GM13976 (cell line): Measurements from ENCODE around the gene AKAP13.

Source experiments
- DNase-seq: peaks from one replicate; pipeline ENCODE4 v3.0.0; 2012; ENCODE audit warnings: low spot score
- in situ Hi-C: fragments of 300-500 bp; cut with MboI; formaldehyde crosslinking; loops from one replicate; pipeline ENCODE4 v1.12.0; 2022; ENCODE audit warnings: low sequenced_read_pairs, mixed read lengths, inconsistent platforms; ENCODE audit not compliant: unreplicated experiment
- TF ChIP-seq, protein P1 (sequence below): IDR thresholded peaks from 2 replicates; pipeline ENCODE4 v1.5.1; 2012; ENCODE audit warnings: borderline replicate concordance, mild to moderate bottlenecking; ENCODE audit not compliant: insufficient read depth; ENCODE audit errors: extremely low read depth, missing control alignments, control extremely low read depth

Gene AKAP13

GRCh38 chr15:85559530-85559929 lies 179.1 kb downstream of the AKAP13 start:
- TF ChIP-seq, protein P1, sequence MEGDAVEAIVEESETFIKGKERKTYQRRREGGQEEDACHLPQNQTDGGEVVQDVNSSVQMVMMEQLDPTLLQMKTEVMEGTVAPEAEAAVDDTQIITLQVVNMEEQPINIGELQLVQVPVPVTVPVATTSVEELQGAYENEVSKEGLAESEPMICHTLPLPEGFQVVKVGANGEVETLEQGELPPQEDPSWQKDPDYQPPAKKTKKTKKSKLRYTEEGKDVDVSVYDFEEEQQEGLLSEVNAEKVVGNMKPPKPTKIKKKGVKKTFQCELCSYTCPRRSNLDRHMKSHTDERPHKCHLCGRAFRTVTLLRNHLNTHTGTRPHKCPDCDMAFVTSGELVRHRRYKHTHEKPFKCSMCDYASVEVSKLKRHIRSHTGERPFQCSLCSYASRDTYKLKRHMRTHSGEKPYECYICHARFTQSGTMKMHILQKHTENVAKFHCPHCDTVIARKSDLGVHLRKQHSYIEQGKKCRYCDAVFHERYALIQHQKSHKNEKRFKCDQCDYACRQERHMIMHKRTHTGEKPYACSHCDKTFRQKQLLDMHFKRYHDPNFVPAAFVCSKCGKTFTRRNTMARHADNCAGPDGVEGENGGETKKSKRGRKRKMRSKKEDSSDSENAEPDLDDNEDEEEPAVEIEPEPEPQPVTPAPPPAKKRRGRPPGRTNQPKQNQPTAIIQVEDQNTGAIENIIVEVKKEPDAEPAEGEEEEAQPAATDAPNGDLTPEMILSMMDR, result no peak
- in situ Hi-C loops, result no loop called here
- no peak for DNase-seq

DNA sequence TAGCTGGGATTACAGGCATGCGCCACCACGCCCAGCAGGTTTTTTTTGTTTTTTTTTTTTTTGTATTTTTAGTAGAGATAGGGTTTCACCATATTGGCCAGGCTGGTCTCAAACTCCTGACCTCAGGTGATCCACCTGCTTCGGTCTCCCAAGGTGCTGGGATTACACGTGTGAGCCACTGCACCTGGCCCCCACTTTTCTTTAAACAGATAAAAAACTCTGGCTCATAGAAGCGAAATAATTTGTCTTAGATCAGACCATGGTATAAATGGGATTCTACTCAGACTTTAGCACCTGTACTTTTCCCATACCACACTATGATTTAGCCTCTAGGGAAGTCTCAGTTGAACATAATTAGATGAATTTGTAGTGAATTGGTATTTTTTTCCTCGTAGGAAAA lies 182.4 kb downstream of the AKAP13 start:
- in situ Hi-C loops, result no loop called here
- DNase-seq, result no peak
- TF ChIP-seq, protein P1, result no peak

- TF ChIP-seq, protein P1, result no peak
- DNase-seq, result no peak
- in situ Hi-C loops, result no loop called here
Observed at GRCh38 chr15:85563328-85563727, 182.9 kb downstream of the AKAP13 start.

DNA sequence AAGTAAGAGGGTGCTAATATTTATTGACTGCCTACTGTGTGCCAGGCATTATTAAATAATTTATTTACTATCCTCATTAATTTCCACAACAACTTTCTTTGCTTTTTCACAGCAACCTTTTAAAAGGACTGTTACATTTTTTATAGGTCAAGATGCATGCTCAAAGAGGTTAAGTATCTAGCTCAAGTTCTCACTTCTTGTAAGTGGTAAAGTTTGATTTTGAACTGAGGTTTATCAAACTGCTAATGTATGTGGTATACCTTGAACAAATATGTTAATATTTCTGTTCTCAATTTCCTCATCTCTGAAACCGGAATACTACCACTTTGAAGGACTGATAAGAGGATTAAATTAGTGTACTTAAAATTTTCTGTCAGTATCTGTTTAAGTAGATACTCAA lies 183.3 kb downstream of the AKAP13 start:
- TF ChIP-seq, protein P1, result no peak
- DNase-seq, result no peak
- in situ Hi-C loops, result no loop called here

- TF ChIP-seq, protein P1, result no peak
- no peak for DNase-seq
- in situ Hi-C loops, result no loop called here
Observed at GRCh38 chr15:85564686-85565085, 184.3 kb downstream of the AKAP13 start.

DNA sequence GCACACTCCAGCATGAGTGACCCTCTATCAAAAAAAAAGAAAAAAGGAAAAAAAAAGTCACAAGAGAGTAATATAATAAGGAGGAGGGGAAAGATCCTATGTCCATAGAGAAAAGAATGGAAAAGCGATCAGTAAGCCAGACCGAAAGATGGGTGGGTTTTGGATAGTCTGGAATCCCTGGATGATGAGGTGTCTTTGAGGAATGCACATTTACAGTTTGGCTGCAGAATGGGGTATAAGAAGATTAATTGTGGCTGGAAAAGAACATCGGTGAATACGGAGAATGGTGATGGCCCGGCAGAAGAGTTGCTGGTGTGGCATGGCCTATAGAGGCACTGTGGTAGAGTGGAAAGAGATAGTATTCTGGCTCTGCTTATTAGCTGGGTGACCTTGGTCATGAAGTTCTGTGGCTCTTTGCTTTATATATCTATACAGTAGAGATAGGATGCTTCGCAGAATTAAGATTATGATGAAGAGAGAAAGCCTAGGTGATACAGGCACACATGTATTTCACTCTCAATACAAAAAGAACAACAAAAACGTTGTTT lies 187.9 kb downstream of the AKAP13 start:
- TF ChIP-seq, protein P1, result no peak
- in situ Hi-C loops, result no loop called here

DNA sequence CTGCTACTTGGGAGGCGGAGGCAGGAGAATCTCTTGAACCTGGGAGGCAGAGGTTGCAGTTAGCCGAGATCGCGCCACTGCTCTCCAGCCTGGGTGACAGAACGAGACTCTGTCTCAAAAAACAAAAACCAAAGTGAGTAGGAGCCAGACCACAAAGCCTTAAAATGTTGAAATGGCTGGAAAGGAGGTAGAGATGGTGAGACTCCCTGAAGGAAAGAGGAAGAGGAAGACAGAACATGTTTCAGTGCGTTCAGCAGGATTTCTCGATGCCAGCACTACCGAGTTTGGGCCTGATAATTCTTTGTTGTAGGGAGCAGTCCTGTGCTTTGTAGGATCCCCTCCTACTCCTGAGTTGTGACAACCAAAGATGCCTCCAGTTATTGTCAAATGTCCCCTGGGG lies 189.9 kb downstream of the AKAP13 start:
- TF ChIP-seq, protein P1, result no peak
- no peak for DNase-seq
- in situ Hi-C loops, result no loop called here

More for the DNA sequence above, 187.9 kb downstream of the AKAP13 start:
- no peak for DNase-seq
